GM19455 (cell line): ENCODE results near the gene POLD3.

Source experiments
- ATAC-seq: cut with Tn5 transposase; IDR thresholded peaks from one replicate; pipeline ENCODE4 v1.9.1; 2021; ENCODE audit not compliant: unreplicated experiment

The POLD3 gene

GRCh38 chr11:74686792-74687191 is 94.4 kb downstream of the POLD3 start:
- ATAC-seq, result no peak

- ATAC-seq, result no peak
Observed at GRCh38 chr11:74687237-74688023, 95.0 kb downstream of the POLD3 start.

- ATAC-seq, result no peak
Observed at GRCh38 chr11:74689666-74690065, 97.3 kb downstream of the POLD3 start.

- ATAC-seq, result no peak
Observed at GRCh38 chr11:74691755-74692154, 99.4 kb downstream of the POLD3 start.
